Measurements from ENCODE around the gene SH3BP1. TPM values are rescaled to one million over a fixed set of nuclear protein-coding genes. Genes with fewer than 3 reads are reported as not detected.

Gene SH3BP1
- total and polyA plus RNA-seq, 2 donors (not counting 1 experiment from before 2014, with no cell fraction given), result 44.0 to 69.7 TPM

GRCh38 chr22:37627545-37627944 lies 11.9 kb upstream of the SH3BP1 start:
- Histone ChIP-seq H3K27me3 (replicated peaks in 1 of 4; ENCODE audit: control extremely low read depth in 1 of 4, control insufficient read depth in 3 of 4, insufficient read depth in 4 of 4, low read length in 3 of 4) (no peaks in the 10 kb centered on the region), H3K27ac (ENCODE audit: low read length in 2 of 2) (peak overlapping the region; percentile 79 to 80), H3K4me2 (replicated peaks; ENCODE audit: low read depth, low read length, poor library complexity, severe bottlenecking) (peak overlapping the region; percentile 79), H3K4me1 (ENCODE audit: control insufficient read depth in 2 of 2, insufficient read depth in 2 of 2, low read length in 2 of 2) (peaks cover 42 to 66% of the 10 kb centered on the region in 2 donors), H2AFZ (ENCODE audit: insufficient read depth, low read depth, low read length, poor library complexity, severe bottlenecking) (peak overlapping the region; percentile 67), H3K9ac (ENCODE audit: low read length) (peak overlapping the region; percentile 42), H3K36me3 (replicated peaks in 1 of 2; ENCODE audit: control extremely low read depth in 1 of 2, control insufficient read depth in 1 of 2, extremely low read depth in 1 of 2, insufficient read depth in 2 of 2, low read length in 1 of 2) (peaks cover 0 to 41% of the 10 kb centered on the region in 2 experiments), H3K4me3 (ENCODE audit: control extremely low read depth in 1 of 5, extremely low read depth in 1 of 5, insufficient read depth in 1 of 5, low read depth in 2 of 5, low read length in 4 of 5) (peak overlapping the region in 2 of 5 experiments; percentile 9 to 29), H4K20me1 (ENCODE audit: control insufficient read depth, insufficient read depth, low read length, poor library complexity, severe bottlenecking) (no peaks in the 10 kb centered on the region), H3K9me3 (ENCODE audit: control extremely low read depth in 1 of 3, control insufficient read depth in 2 of 3, insufficient read depth in 1 of 3, low read length in 2 of 3) (no peaks in the 10 kb centered on the region), H3K79me2 (ENCODE audit: control insufficient read depth, insufficient read depth, low read length) (peaks cover 11% of the 10 kb centered on the region)
- ChIA-PET CTCF (interaction anchor here (1.3 to 30.7 kb wide), 5 partner anchors 7 to 236 kb away, joined by 4 to 620 read pairs (median 185); partner anchors contain the start of genes GGA1, LGALS1, NOL12 and PDXP), POLR2A (interaction anchor here (0.6 to 3.4 kb wide), 9 partner anchors 9 to 848 kb away, joined by 3 to 27 read pairs (median 6); partner anchors contain the start of genes GGA1 and PDXP)
- Mint-ChIP-seq H3K27me3 (no peaks in the 10 kb centered on the region), H3K27ac (peak overlapping the region; percentile 90), H3K4me1 (peaks cover 64% of the 10 kb centered on the region), H3K9me3 (ENCODE audit: insufficient read depth) (no peaks in the 10 kb centered on the region), H3K4me3 (peak overlapping the region; percentile 65)
- TF ChIP-seq EZH2 (IDR thresholded peaks at IDR 0.05; ENCODE audit: borderline replicate concordance, insufficient read depth, low read depth, low read length, poor library complexity, severe bottlenecking) (no peak), CTCF (IDR thresholded peaks at IDR 0.05) (no peak)
- intact Hi-C loops (cut with micrococcal nuclease), result no loop called here
- DNase-seq (peak; percentile 73), ATAC-seq (ENCODE audit: low read depth) (peak; percentile 69)
- WGBS (ENCODE audit: insufficient coverage), result 0% methylated on average over 5 of the region's 6 CpGs

GRCh38 chr22:37628830-37629229 lies 10.6 kb upstream of the SH3BP1 start:
- H2AFZ ChIP-seq (ENCODE audit: insufficient read depth, low read depth, low read length, poor library complexity, severe bottlenecking), result no peak overlapping the region
- H4K20me1 ChIP-seq (ENCODE audit: control insufficient read depth, insufficient read depth, low read length, poor library complexity, severe bottlenecking), result no peaks in the 10 kb centered on the region
- ATAC-seq (ENCODE audit: low read depth) (no peak), DNase-seq (no peak)
- Mint-ChIP-seq H3K4me1 (peaks cover 66% of the 10 kb centered on the region), H3K4me3 (no peak overlapping the region), H3K27me3 (no peaks in the 10 kb centered on the region), H3K27ac (peak overlapping the region; percentile 90), H3K9me3 (ENCODE audit: insufficient read depth) (no peaks in the 10 kb centered on the region)
- no peaks in the 10 kb centered on the region for H3K9me3 ChIP-seq (ENCODE audit: control extremely low read depth in 1 of 3, control insufficient read depth in 2 of 3, insufficient read depth in 1 of 3, low read length in 2 of 3)
- intact Hi-C loops (cut with micrococcal nuclease), result no loop called here
- ChIA-PET POLR2A (interaction anchor here (1.7 kb wide), 1 partner anchor 48 kb away, joined by 5 read pairs; no protein-coding TSS in a partner anchor), CTCF (interaction anchor here (22.4 to 30.7 kb wide), 2 partner anchors 7 to 9 kb away, joined by 620 read pairs; partner anchors contain the start of genes GGA1 and SH3BP1)
- H3K36me3 ChIP-seq (replicated peaks in 1 of 2; ENCODE audit: control extremely low read depth in 1 of 2, control insufficient read depth in 1 of 2, extremely low read depth in 1 of 2, insufficient read depth in 2 of 2, low read length in 1 of 2), result peaks cover 0 to 35% of the 10 kb centered on the region in 2 experiments
- no peak overlapping the region for H3K4me2 ChIP-seq (replicated peaks; ENCODE audit: low read depth, low read length, poor library complexity, severe bottlenecking)
- WGBS (ENCODE audit: insufficient coverage), result 98% methylated on average over 8 of the region's 8 CpGs
- no peak for TF ChIP-seq EZH2 (IDR thresholded peaks at IDR 0.05; ENCODE audit: borderline replicate concordance, insufficient read depth, low read depth, low read length, poor library complexity, severe bottlenecking)
- TF ChIP-seq CTCF (IDR thresholded peaks at IDR 0.05), result no peak
- no peaks in the 10 kb centered on the region for H3K27me3 ChIP-seq (replicated peaks in 1 of 4; ENCODE audit: control extremely low read depth in 1 of 4, control insufficient read depth in 3 of 4, insufficient read depth in 4 of 4, low read length in 3 of 4)
- H3K27ac ChIP-seq (ENCODE audit: low read length in 2 of 2), result peak overlapping the region in 1 of 2 donors; percentile 79
- H3K9ac ChIP-seq (ENCODE audit: low read length), result no peak overlapping the region
- H3K4me1 ChIP-seq (ENCODE audit: control insufficient read depth in 2 of 2, insufficient read depth in 2 of 2, low read length in 2 of 2), result peaks cover 52 to 69% of the 10 kb centered on the region in 2 donors
- H3K79me2 ChIP-seq (ENCODE audit: control insufficient read depth, insufficient read depth, low read length), result peaks cover 11% of the 10 kb centered on the region
- H3K4me3 ChIP-seq (ENCODE audit: control extremely low read depth in 1 of 5, extremely low read depth in 1 of 5, insufficient read depth in 1 of 5, low read depth in 2 of 5, low read length in 4 of 5), result no peak overlapping the region

Measured in B cell (primary cell).